A673 (cell line): Measurements from ENCODE around the gene EXD3. TPM values are rescaled to one million over a fixed set of nuclear protein-coding genes. Genes with fewer than 3 reads are reported as not detected.

Experiments used
- BruUV-seq: library from RNA; stranded (reverse); fragments of 400-500 nt; replicated peaks from 2 replicates; lab custom pipeline; 2021; lab: Mats Ljungman, UMichigan
- CTCF ChIA-PET: fragments of 300-600 bp; sonication (Branson Sonifier 250); formaldehyde crosslinking; loops from one replicate; lab custom pipeline; 2022; ENCODE audit warnings: antibody characterized with exemption; lab: Charles Lee
- POLR2A ChIA-PET: fragments of 300-600 bp; sonication (Branson Sonifier 250); formaldehyde crosslinking; loops from one replicate; lab custom pipeline; 2022; ENCODE audit warnings: antibody characterized with exemption; ENCODE audit not compliant: low non-redundant PET; lab: Charles Lee
- DNase-seq: peaks from one replicate; pipeline ENCODE4 v3.0.0-alpha.2; 2015; ENCODE audit warnings: low spot score
- H3K27ac ChIP-seq: fragments of 200-600 bp; sonication (generic); 2 replicates; pipeline ENCODE4 v1.5.1; 2016; ENCODE audit warnings: mixed run types, low read depth, mild to moderate bottlenecking, mixed read lengths, antibody characterized with exemption, low read length; ENCODE audit not compliant: poor library complexity, severe bottlenecking
- H3K27me3 ChIP-seq: fragments of 200-600 bp; sonication (generic); replicated peaks from 2 replicates; pipeline ENCODE4 v1.6.1; 2017; ENCODE audit warnings: mixed run types, low read depth, mild to moderate bottlenecking, mixed read lengths, antibody characterized with exemption, low read length; ENCODE audit not compliant: insufficient read depth, poor library complexity
- H3K36me3 ChIP-seq: fragments of 200-600 bp; sonication (generic); 2 replicates; pipeline ENCODE4 v1.6.1; 2016; ENCODE audit warnings: mixed run types, mild to moderate bottlenecking, mixed read lengths, antibody characterized with exemption, low read length; ENCODE audit not compliant: insufficient read depth, poor library complexity, severe bottlenecking
- H3K4me1 ChIP-seq: fragments of 200-600 bp; sonication (generic); 2 replicates; pipeline ENCODE4 v1.6.1; 2017; ENCODE audit warnings: mixed run types, mild to moderate bottlenecking, mixed read lengths, antibody characterized with exemption, low read length; ENCODE audit not compliant: insufficient read depth, poor library complexity, severe bottlenecking
- H3K4me3 ChIP-seq: fragments of 200-600 bp; sonication (generic); 2 replicates; pipeline ENCODE4 v1.5.1; 2016; ENCODE audit warnings: low read depth, mixed run types, mild to moderate bottlenecking, mixed read lengths, low read length; ENCODE audit not compliant: poor library complexity, severe bottlenecking
- H3K9me3 ChIP-seq: fragments of 200-600 bp; sonication (generic); 2 replicates; pipeline ENCODE4 v1.6.1; 2016; ENCODE audit warnings: mixed run types, low read depth, mild to moderate bottlenecking, mixed read lengths, antibody characterized with exemption, low read length; ENCODE audit not compliant: poor library complexity, severe bottlenecking
- EZH2 ChIP-seq: fragments of 200-600 bp; sonication (generic); IDR thresholded peaks from 2 replicates; pipeline ENCODE4 v1.6.1; 2017; ENCODE audit warnings: borderline replicate concordance, low read depth, mild to moderate bottlenecking, mixed read lengths, antibody characterized with exemption, low read length; ENCODE audit not compliant: poor library complexity, severe bottlenecking
- intact Hi-C: fragments of 100-400 bp; cut with micrococcal nuclease; formaldehyde crosslinking; loops from one replicate; pipeline ENCODE4 v1.10.0; 2022; ENCODE audit not compliant: unreplicated experiment
- total RNA-seq: library from RNA; stranded (reverse); gene quantifications from 2 replicates; pipeline ENCODE4 v1.2.3, GENCODE V29; 2021
- TF ChIP-seq, protein P1 (sequence below): fragments of 300-800, 200-600 bp; sonication (generic); conservative IDR thresholded peaks from 2 replicates; pipeline ENCODE4 v1.5.1; 2017; ENCODE audit warnings: low read depth, mild to moderate bottlenecking, antibody characterized with exemption, low read length, moderate library complexity, mixed read lengths

The EXD3 gene
- total RNA-seq, 1 experiment from 2014 or later: 6.3 TPM

DNA sequence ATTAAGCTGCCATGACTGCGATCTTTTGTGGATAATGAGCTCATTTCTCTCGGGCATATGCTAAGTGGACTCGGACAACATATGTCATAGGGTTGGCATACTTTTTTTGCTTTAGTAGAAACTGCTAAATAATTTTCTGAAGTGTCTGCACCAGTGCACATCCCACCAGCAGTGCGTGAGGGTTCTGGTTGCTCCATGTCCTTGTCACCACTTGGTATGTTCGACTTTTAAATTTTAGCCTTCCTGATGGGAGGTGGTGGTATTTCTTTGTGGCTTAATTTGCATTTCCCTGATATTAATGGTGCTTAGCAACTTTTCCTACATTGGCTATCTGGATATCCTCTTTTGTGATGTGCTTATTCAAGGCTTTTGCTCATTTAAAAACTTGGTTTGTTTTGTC lies 63.1 kb downstream of the EXD3 start:
- CTCF ChIA-PET: no interaction called here
- DNase-seq: no peak
- intact Hi-C loops: no loop called here
- Histone ChIP-seq H3K9me3 (peaks cover 23% of the 10 kb centered on the region), H3K27me3 (no peaks in the 10 kb centered on the region), H3K4me1 (no peaks in the 10 kb centered on the region), H3K27ac (no peak overlapping the region), H3K36me3 (no peaks in the 10 kb centered on the region), H3K4me3 (no peak overlapping the region)
- TF ChIP-seq EZH2: no peak
- TF ChIP-seq, protein P1, sequence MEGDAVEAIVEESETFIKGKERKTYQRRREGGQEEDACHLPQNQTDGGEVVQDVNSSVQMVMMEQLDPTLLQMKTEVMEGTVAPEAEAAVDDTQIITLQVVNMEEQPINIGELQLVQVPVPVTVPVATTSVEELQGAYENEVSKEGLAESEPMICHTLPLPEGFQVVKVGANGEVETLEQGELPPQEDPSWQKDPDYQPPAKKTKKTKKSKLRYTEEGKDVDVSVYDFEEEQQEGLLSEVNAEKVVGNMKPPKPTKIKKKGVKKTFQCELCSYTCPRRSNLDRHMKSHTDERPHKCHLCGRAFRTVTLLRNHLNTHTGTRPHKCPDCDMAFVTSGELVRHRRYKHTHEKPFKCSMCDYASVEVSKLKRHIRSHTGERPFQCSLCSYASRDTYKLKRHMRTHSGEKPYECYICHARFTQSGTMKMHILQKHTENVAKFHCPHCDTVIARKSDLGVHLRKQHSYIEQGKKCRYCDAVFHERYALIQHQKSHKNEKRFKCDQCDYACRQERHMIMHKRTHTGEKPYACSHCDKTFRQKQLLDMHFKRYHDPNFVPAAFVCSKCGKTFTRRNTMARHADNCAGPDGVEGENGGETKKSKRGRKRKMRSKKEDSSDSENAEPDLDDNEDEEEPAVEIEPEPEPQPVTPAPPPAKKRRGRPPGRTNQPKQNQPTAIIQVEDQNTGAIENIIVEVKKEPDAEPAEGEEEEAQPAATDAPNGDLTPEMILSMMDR: no peak
- no TSS peak for BruUV-seq
- POLR2A ChIA-PET: no interaction called here

DNA sequence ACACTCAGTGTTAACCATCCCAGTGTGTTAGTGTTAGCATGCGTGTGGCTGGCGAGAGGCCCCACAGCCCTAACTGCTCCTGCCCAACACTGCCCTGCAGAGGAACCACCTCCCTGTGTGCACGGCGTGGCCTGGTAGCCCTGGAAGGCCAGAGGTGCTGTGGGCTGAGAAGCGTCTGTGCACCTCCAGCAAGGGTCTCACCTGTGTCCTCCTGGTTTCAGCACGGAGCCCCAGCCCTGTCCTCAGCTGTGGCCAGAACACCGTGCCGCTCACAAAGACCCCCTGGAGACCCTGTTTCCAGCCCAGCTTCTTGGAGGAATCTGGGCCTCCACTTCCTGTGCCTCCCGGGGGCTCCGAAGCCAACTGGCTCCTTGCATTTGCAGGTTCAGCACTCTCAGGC lies 64.8 kb downstream of the EXD3 start:
- no peaks in the 10 kb centered on the region for H3K36me3 ChIP-seq
- POLR2A ChIA-PET: no interaction called here
- no peaks in the 10 kb centered on the region for H3K27me3 ChIP-seq
- intact Hi-C loops: no loop called here
- H3K27ac ChIP-seq: no peak overlapping the region
- TF ChIP-seq EZH2: no peak
- TF ChIP-seq, protein P1: no peak
- DNase-seq: no peak
- peaks cover 23% of the 10 kb centered on the region for H3K9me3 ChIP-seq
- no TSS peak for BruUV-seq
- no peak overlapping the region for H3K4me3 ChIP-seq
- CTCF ChIA-PET: no interaction called here
- no peaks in the 10 kb centered on the region for H3K4me1 ChIP-seq

GRCh38 chr9:137357166-137357565 lies 65.8 kb downstream of the EXD3 start:
- BruUV-seq: no TSS peak
- no peak for TF ChIP-seq EZH2
- TF ChIP-seq, protein P1: no peak
- ChIA-PET CTCF (no interaction called here), POLR2A (no interaction called here)
- intact Hi-C loops: no loop called here
- H3K27ac ChIP-seq: no peak overlapping the region
- H3K9me3 ChIP-seq: peaks cover 23% of the 10 kb centered on the region
- no peaks in the 10 kb centered on the region for H3K4me1 ChIP-seq
- H3K36me3 ChIP-seq: no peaks in the 10 kb centered on the region
- no peak for DNase-seq
- H3K27me3 ChIP-seq: no peaks in the 10 kb centered on the region
- H3K4me3 ChIP-seq: no peak overlapping the region
